GM19324 (cell line): ENCODE results near the gene SOWAHB.
"Not testable (repeated sequence)": the region's sequence is repeated elsewhere in the genome, so short reads cannot be mapped to it uniquely, and the experiment has no call there.

Experiments
- ATAC-seq: cut with Tn5 transposase; IDR thresholded peaks from one replicate; pipeline ENCODE4 v1.9.1; 2021; ENCODE audit warnings: mild to moderate bottlenecking, moderate library complexity; ENCODE audit not compliant: unreplicated experiment, low FRiP score

SOWAHB gene

GRCh38 chr4:76896614-76897535 lies 1.1 kb downstream of the SOWAHB start:
- no peak for ATAC-seq

- no peak for ATAC-seq
Measured at GRCh38 chr4:76896048-76896447, 1.9 kb downstream of the SOWAHB start.

GRCh38 chr4:76895619-76896018 lies 2.3 kb downstream of the SOWAHB start:
- ATAC-seq: no peak

GRCh38 chr4:76894537-76895255 lies 3.2 kb downstream of the SOWAHB start:
- no peak for ATAC-seq

GRCh38 chr4:76892601-76893000 lies 5.3 kb downstream of the SOWAHB start:
- no peak for ATAC-seq

GRCh38 chr4:76892001-76892400 lies 5.9 kb downstream of the SOWAHB start:
- no peak for ATAC-seq

- ATAC-seq: no peak
Measured at GRCh38 chr4:76886848-76887441, 11.0 kb downstream of the SOWAHB start.

GRCh38 chr4:76886214-76886613 lies 11.7 kb downstream of the SOWAHB start:
- ATAC-seq: no peak

- no peak for ATAC-seq
Measured at GRCh38 chr4:76883147-76883546, 14.8 kb downstream of the SOWAHB start.

GRCh38 chr4:76882630-76883029 lies 15.3 kb downstream of the SOWAHB start:
- no peak for ATAC-seq

GRCh38 chr4:76881375-76881774 lies 16.6 kb downstream of the SOWAHB start:
- ATAC-seq: no peak

GRCh38 chr4:76879731-76880364 lies 18.1 kb downstream of the SOWAHB start:
- ATAC-seq: no peak

GRCh38 chr4:76878641-76879165 lies 19.2 kb downstream of the SOWAHB start:
- not testable (repeated sequence) for ATAC-seq

- no peak for ATAC-seq
Measured at GRCh38 chr4:76874176-76874575, 23.8 kb downstream of the SOWAHB start.

- no peak for ATAC-seq
Measured at GRCh38 chr4:76873495-76873894, 24.4 kb downstream of the SOWAHB start.

GRCh38 chr4:76872556-76872955 lies 25.4 kb downstream of the SOWAHB start:
- ATAC-seq: no peak

GRCh38 chr4:76868780-76869179 lies 29.2 kb downstream of the SOWAHB start:
- not testable (repeated sequence) for ATAC-seq

GRCh38 chr4:76867880-76868655 lies 29.9 kb downstream of the SOWAHB start:
- ATAC-seq: no peak

- no peak for ATAC-seq
Measured at GRCh38 chr4:76867377-76867776, 30.6 kb downstream of the SOWAHB start.

- no peak for ATAC-seq
Measured at GRCh38 chr4:76866641-76867040, 31.3 kb downstream of the SOWAHB start.
